Panc1 (cell line): ENCODE results near the gene LRRFIP2. TPM values are rescaled to one million over a fixed set of nuclear protein-coding genes. Genes with fewer than 3 reads are reported as not detected.

Source experiments
- ATAC-seq: fragments of 200-7000 bp; cut with Tn5 transposase; 2 replicates; pipeline ENCODE4 v1.9.1; 2020; ENCODE audit warnings: mild to moderate bottlenecking, moderate library complexity
- BruUV-seq: library from RNA; stranded (reverse); fragments of 400-500 nt; replicated peaks from 2 replicates; lab custom pipeline; 2021; lab: Mats Ljungman, UMichigan
- CTCF ChIA-PET: fragments of 300-600 bp; sonication (Branson Sonifier 250); formaldehyde crosslinking; loops from one replicate; lab custom pipeline; 2022; ENCODE audit warnings: antibody characterized with exemption; lab: Charles Lee
- POLR2A ChIA-PET: fragments of 300-600 bp; sonication (Branson Sonifier 250); formaldehyde crosslinking; loops from one replicate; lab custom pipeline; 2022; ENCODE audit warnings: antibody characterized with exemption; lab: Charles Lee
- DNase-seq: peaks from one replicate; pipeline ENCODE4 v3.0.0-alpha.2; 2010; ENCODE audit warnings: low read depth, low spot score
- H3K27ac ChIP-seq: 2 replicates; pipeline ENCODE4 v1.5.1; 2011; ENCODE audit warnings: mild to moderate bottlenecking, low read length, inconsistent platforms
- H3K27me3 ChIP-seq: fragments of 200-500 bp; sonication (Bioruptor generic); 2 replicates; pipeline ENCODE4 v1.6.0; 2014; ENCODE audit warnings: low read length, inconsistent platforms; ENCODE audit not compliant: control insufficient read depth, insufficient read depth
- H3K36me3 ChIP-seq: fragments of 200-500 bp; sonication (Bioruptor generic); 2 replicates; pipeline ENCODE4 v1.5.1; 2014; ENCODE audit warnings: inconsistent platforms, mild to moderate bottlenecking, low read length, moderate library complexity; ENCODE audit not compliant: control insufficient read depth, insufficient read depth
- H3K4me1 ChIP-seq: 2 replicates; pipeline ENCODE4 v1.5.1; 2011; ENCODE audit warnings: inconsistent platforms, mild to moderate bottlenecking, low read length, moderate library complexity; ENCODE audit not compliant: control insufficient read depth, insufficient read depth
- H3K4me3 ChIP-seq, 2 experiments: 2 replicates each; pipeline ENCODE4 v1.5.1; 2011 to 2012; ENCODE audit warnings: low read depth in 2 of 2, low read length in 2 of 2, mild to moderate bottlenecking in 2 of 2, inconsistent platforms in 1 of 2, moderate library complexity in 1 of 2
- H3K9me3 ChIP-seq: fragments of 200-500 bp; sonication (Bioruptor generic); 2 replicates; pipeline ENCODE4 v1.5.1; 2014; ENCODE audit warnings: low read depth, mild to moderate bottlenecking, inconsistent platforms, low read length, moderate library complexity; ENCODE audit not compliant: control insufficient read depth, insufficient read depth
- CTCF ChIP-seq: fragments of 450-650 bp; IDR thresholded peaks from 2 replicates; pipeline ENCODE4 v1.5.1; 2017; ENCODE audit warnings: mild to moderate bottlenecking
- POLR2AphosphoS5 ChIP-seq: IDR thresholded peaks from 2 replicates; pipeline ENCODE4 v1.6.1; 2012; ENCODE audit warnings: mild to moderate bottlenecking, low read depth, low read length, moderate library complexity
- SIN3A ChIP-seq: IDR thresholded peaks from 2 replicates; pipeline ENCODE4 v1.6.1; 2012; ENCODE audit warnings: low read depth, mild to moderate bottlenecking, low read length, moderate library complexity, borderline replicate concordance; ENCODE audit not compliant: insufficient read depth
- TCF7L2 ChIP-seq: IDR thresholded peaks from 2 replicates; pipeline ENCODE4 v1.6.1; 2011; ENCODE audit warnings: mild to moderate bottlenecking, low read depth, low read length, inconsistent platforms
- in situ Hi-C: cut with HindIII; loops from 2 replicates; pipeline ENCODE4 v1.10.0; 2016; ENCODE audit warnings: low sequenced_read_pairs, low pct_unique_long_range_greater_than_20kb
- intact Hi-C: fragments of 100-400 bp; cut with micrococcal nuclease; formaldehyde crosslinking; loops from one replicate; pipeline ENCODE4 v1.10.0; 2022; ENCODE audit not compliant: unreplicated experiment
- total RNA-seq: library from RNA; stranded (reverse); gene quantifications from one replicate; pipeline ENCODE4 v1.2.1, GENCODE V29; 2021; ENCODE audit not compliant: unreplicated experiment
- TF ChIP-seq, protein P1 (sequence below), 2 experiments: IDR thresholded peaks; 2 replicates each; pipeline ENCODE4 v1.6.1; 2011 to 2012; ENCODE audit warnings: low read depth in 2 of 2, control low read depth in 1 of 2, low read length in 1 of 2, mild to moderate bottlenecking in 1 of 2, moderate library complexity in 1 of 2; ENCODE audit not compliant: insufficient read depth in 1 of 2

The LRRFIP2 gene
- total RNA-seq, 1 experiment from 2014 or later: 32.3 TPM

DNA sequence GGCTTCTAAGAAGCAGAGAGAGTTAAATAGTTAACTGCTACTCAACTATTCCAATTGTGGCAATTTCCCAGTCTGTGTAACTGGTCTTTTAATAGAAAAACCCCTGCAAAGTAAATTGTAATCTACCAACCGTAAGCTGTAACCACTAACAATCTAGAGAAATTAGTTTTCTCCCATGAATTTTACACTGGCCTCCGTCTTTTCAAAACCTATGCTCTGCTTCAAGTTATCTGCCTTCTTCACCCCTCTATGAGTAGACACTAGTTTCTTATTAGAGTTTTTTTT lies 42.6 kb downstream of the LRRFIP2 start:
- BruUV-seq: no TSS peak
- intact Hi-C loops: no loop called here
- CTCF ChIA-PET: no interaction called here

DNA sequence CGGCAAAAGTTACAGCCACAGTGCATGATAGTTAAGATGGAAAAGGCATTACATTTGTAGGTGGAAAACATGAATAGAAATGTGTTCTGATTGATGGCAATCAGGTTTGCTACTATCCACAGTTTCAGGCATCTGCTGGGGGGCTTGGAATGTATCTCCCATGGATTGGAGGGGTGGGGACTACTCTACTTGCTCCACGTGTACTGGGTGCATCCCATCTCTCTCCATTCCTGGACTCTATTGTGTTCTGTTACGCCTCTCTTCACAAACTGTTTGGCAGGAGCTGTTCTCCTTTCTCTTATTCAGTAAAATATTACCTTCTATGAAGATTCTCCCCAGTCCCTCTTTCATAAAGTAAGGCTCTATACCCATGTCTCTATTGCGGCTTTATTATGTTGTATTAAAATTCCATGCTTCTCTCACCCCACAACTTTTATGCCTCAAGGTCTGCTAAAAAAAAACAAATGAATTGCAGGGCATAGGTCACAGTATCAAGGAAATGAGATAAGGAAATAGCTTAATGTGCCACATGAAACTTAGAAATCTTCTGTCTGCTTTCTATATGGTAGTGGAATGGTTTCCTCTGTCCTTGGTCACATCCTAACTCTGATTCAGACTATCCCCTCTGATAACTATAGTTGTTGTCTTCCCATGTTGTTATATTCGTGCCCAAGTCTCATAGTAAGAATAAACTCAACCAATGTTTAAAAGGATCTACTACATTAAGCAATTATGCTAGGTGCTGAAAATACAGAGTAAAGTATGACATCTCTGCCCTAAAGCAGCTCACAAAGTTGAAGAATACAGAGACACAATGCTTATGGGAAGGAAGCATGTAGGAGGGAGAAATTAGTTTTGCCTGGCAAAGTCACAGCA lies 43.2 kb downstream of the LRRFIP2 start:
- POLR2A ChIA-PET: interaction anchor here (0.5 to 0.6 kb wide), 2 partner anchors 95 to 202 kb away, joined by 3 to 4 read pairs; no protein-coding TSS in a partner anchor
- BruUV-seq: no TSS peak
- intact Hi-C loops (no loop called here), in situ Hi-C loops (no loop called here)
- H3K4me3 ChIP-seq: no peak overlapping the region
- no peaks in the 10 kb centered on the region for H3K27me3 ChIP-seq
- CTCF ChIA-PET: no interaction called here
- ATAC-seq (no peak), DNase-seq (no peak)
- H3K4me1 ChIP-seq: no peaks in the 10 kb centered on the region; the same call in 1 of the 2 replicates
- H3K9me3 ChIP-seq: no peaks in the 10 kb centered on the region
- H3K27ac ChIP-seq: no peak overlapping the region
- H3K36me3 ChIP-seq: no peaks in the 10 kb centered on the region
- TF ChIP-seq CTCF: no peak
- TF ChIP-seq POLR2AphosphoS5: no peak
- TF ChIP-seq TCF7L2: no peak
- TF ChIP-seq, protein P1, sequence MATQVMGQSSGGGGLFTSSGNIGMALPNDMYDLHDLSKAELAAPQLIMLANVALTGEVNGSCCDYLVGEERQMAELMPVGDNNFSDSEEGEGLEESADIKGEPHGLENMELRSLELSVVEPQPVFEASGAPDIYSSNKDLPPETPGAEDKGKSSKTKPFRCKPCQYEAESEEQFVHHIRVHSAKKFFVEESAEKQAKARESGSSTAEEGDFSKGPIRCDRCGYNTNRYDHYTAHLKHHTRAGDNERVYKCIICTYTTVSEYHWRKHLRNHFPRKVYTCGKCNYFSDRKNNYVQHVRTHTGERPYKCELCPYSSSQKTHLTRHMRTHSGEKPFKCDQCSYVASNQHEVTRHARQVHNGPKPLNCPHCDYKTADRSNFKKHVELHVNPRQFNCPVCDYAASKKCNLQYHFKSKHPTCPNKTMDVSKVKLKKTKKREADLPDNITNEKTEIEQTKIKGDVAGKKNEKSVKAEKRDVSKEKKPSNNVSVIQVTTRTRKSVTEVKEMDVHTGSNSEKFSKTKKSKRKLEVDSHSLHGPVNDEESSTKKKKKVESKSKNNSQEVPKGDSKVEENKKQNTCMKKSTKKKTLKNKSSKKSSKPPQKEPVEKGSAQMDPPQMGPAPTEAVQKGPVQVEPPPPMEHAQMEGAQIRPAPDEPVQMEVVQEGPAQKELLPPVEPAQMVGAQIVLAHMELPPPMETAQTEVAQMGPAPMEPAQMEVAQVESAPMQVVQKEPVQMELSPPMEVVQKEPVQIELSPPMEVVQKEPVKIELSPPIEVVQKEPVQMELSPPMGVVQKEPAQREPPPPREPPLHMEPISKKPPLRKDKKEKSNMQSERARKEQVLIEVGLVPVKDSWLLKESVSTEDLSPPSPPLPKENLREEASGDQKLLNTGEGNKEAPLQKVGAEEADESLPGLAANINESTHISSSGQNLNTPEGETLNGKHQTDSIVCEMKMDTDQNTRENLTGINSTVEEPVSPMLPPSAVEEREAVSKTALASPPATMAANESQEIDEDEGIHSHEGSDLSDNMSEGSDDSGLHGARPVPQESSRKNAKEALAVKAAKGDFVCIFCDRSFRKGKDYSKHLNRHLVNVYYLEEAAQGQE (IDR thresholded peaks at IDR 0.05; ENCODE audit: insufficient read depth in 1 of 2, low read depth in 2 of 2, low read length in 1 of 2): no peak
- TF ChIP-seq SIN3A: no peak

More for the DNA sequence above, 42.6 kb downstream of the LRRFIP2 start:
- Histone ChIP-seq H3K4me3 (no peak overlapping the region), H3K36me3 (no peaks in the 10 kb centered on the region), H3K27me3 (no peaks in the 10 kb centered on the region), H3K9me3 (no peaks in the 10 kb centered on the region), H3K4me1 (no peaks in the 10 kb centered on the region; the same call in 1 of the 2 replicates), H3K27ac (no peak overlapping the region)
- TF ChIP-seq, protein P1 (IDR thresholded peaks at IDR 0.05; ENCODE audit: insufficient read depth in 1 of 2, low read depth in 2 of 2, low read length in 1 of 2): no peak
- no peak for TF ChIP-seq CTCF
- TF ChIP-seq TCF7L2: no peak
- no peak for TF ChIP-seq SIN3A
- TF ChIP-seq POLR2AphosphoS5: no peak
- POLR2A ChIA-PET: interaction anchor here (0.5 kb wide), 1 partner anchor 203 kb away, joined by 3 read pairs; no protein-coding TSS in a partner anchor
- ATAC-seq: no peak
- in situ Hi-C loops: no loop called here
- no peak for DNase-seq
